Right lobe of liver (tissue), 6 donors: ENCODE data around the gene PRDM16. TPM values are rescaled to one million over a fixed set of nuclear protein-coding genes. Genes with fewer than 3 reads are reported as not detected.
A peak's percentile ranks its signal among the peaks of the same experiment; 100 is the strongest.

Source experiments
- ATAC-seq, 4 donors: fragments of 200-7000 bp; cut with Tn5 transposase; one replicate each; pipeline ENCODE4 v1.9.1; 2020; ENCODE audit warnings: mild to moderate bottlenecking in 4 of 4, moderate library complexity in 4 of 4
- DNase-seq, 3 donors: peaks; one replicate each; pipeline ENCODE4 v3.0.0-alpha.2; 2020
- H3K27ac ChIP-seq, 3 donors: fragments of 200-600 bp; one replicate each; pipeline ENCODE4 v1.8.0; 2022
- H3K27me3 ChIP-seq, 2 donors: fragments of 200-600 bp; one replicate each; pipeline ENCODE4 v1.8.0; 2022
- H3K36me3 ChIP-seq, 4 donors: fragments of 200-600 bp; sonication (generic) in 1 of 4; one replicate each; pipeline versions ENCODE4 v1.5.1 to v1.8.0; 2017 to 2022; ENCODE audit warnings: control low read depth in 1 of 4
- H3K4me1 ChIP-seq, 4 donors: fragments of 200-600 bp; sonication (generic) in 1 of 4; one replicate each; pipeline versions ENCODE4 v1.5.1 to v1.8.0; 2017 to 2022; ENCODE audit warnings: control low read depth in 1 of 4
- H3K4me3 ChIP-seq, 3 donors: fragments of 200-600 bp; one replicate each; pipeline ENCODE4 v1.8.0; 2022
- H3K9me3 ChIP-seq, 4 donors: fragments of 200-600 bp; sonication (generic) in 1 of 4; one replicate each; pipeline versions ENCODE4 v1.5.1 to v1.8.0; 2017 to 2022; ENCODE audit warnings: control low read depth in 1 of 4
- POLR2A ChIP-seq: fragments of 450-650 bp; IDR thresholded peaks from one replicate; pipeline ENCODE4 v1.6.1; 2017; ENCODE audit warnings: antibody characterized with exemption, mild to moderate bottlenecking
- WGBS: methylation state at CpG from one replicate; pipeline ENCODE4 v1.1.6; 2018; ENCODE audit warnings: low coverage, low lambda C conversion rate; ENCODE audit not compliant: insufficient coverage; ENCODE audit errors: missing lambda C conversion rate; 5-methylcytosine and 5-hydroxymethylcytosine counted together
- intact Hi-C, 2 donors: fragments of 100-400 bp; cut with DNase I; formaldehyde crosslinking; loops; one replicate each; pipeline versions ENCODE4 v1.11.2 to v1.14.1; 2022
- total RNA-seq, 6 experiments: library from RNA; depleted of rRNA in 2 of 6; stranded (reverse); fragments of >200 nt in 2 of 6; fragmentation: NEBNext Ultra II Directional in 3 of 6; extraction: Animal tissue kit (Norgen Biotek cat#: 25700) in 3 of 6; gene quantifications; one replicate each; pipeline versions ENCODE4 v1.1.0 to v1.2.4, GENCODE V29; 2016 to 2023
- TF ChIP-seq, protein P1 (sequence below), 4 donors: fragments of 200-600 bp in 3 of 4; fragments of 450-650 bp in 1 of 4; IDR thresholded peaks; one replicate each; pipeline versions ENCODE4 v1.5.1 to v1.8.0; 2016 to 2022; ENCODE audit warnings: antibody characterized with exemption in 4 of 4, mild to moderate bottlenecking in 2 of 4
- donor health status: DM: no; HTN: yes; CAD: no.
- donor health status: DM: no; HTN: no; CAD: no.
- donor health status: DM: no; HTN: no; CAD: no.
- donor health status: DM: no; HTN: yes; CAD: no.
- donor health status: DM: no; HTN: yes; CAD: no.

The PRDM16 gene
- total RNA-seq, 6 experiments from 2014 or later: 0.06 to 0.75 (median 0.28) TPM

- ATAC-seq (no peak), DNase-seq (peak in 1 of 3 donors; percentile 46)
- Histone ChIP-seq H3K36me3 (no peaks in the 10 kb centered on the region), H3K27ac (no peak overlapping the region), H3K9me3 (no peaks in the 10 kb centered on the region), H3K4me1 (no peaks in the 10 kb centered on the region), H3K27me3 (no peaks in the 10 kb centered on the region), H3K4me3 (no peak overlapping the region)
- 77% methylated on average over 9 of the region's 17 CpGs for WGBS
- TF ChIP-seq POLR2A: no peak
- TF ChIP-seq, protein P1, sequence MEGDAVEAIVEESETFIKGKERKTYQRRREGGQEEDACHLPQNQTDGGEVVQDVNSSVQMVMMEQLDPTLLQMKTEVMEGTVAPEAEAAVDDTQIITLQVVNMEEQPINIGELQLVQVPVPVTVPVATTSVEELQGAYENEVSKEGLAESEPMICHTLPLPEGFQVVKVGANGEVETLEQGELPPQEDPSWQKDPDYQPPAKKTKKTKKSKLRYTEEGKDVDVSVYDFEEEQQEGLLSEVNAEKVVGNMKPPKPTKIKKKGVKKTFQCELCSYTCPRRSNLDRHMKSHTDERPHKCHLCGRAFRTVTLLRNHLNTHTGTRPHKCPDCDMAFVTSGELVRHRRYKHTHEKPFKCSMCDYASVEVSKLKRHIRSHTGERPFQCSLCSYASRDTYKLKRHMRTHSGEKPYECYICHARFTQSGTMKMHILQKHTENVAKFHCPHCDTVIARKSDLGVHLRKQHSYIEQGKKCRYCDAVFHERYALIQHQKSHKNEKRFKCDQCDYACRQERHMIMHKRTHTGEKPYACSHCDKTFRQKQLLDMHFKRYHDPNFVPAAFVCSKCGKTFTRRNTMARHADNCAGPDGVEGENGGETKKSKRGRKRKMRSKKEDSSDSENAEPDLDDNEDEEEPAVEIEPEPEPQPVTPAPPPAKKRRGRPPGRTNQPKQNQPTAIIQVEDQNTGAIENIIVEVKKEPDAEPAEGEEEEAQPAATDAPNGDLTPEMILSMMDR (IDR thresholded peaks at IDR 0.05): no peak
- intact Hi-C loops: no loop called here
Observed at GRCh38 chr1:3465935-3466321, 396.9 kb downstream of the PRDM16 start.

DNA sequence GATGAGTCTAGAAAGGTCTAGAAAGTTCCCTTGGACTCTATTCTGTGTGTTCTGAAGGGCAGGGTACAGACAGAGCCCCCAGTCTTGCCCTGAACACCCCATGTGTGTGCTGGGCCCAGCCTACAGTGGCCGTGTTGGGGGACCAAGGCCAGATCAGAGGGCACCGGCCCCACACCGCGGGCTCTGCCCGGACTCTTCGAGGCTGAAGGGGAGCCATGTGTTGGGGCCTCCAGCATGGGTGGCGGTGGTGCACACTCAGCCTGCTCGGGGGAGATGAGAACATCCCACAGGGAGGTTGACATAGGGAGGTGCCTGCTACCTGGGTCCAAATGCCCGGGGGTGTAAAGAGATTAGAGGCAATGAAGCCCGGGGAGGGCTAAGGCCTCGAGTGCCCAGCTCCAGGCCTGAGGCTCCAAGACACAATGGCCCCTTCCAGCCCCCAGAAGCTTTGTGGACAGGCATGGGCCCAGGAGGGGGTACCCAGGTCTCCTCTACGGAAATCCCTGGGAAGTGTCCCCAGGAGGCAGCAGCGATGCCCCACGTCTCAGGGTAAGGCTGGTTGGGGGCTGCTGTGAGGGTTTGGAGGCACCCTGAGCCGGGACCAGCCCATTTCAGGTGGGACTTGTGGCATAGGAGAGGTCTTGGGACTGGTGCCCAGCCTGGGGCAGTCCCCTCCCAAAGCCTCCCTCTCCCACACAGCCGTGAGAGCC, 397.5 kb downstream of the PRDM16 start:
- H3K9me3 ChIP-seq: no peaks in the 10 kb centered on the region
- no peak overlapping the region for H3K4me3 ChIP-seq
- no peak overlapping the region for H3K27ac ChIP-seq
- H3K27me3 ChIP-seq: no peaks in the 10 kb centered on the region
- intact Hi-C loops: no loop called here
- ATAC-seq (no peak), DNase-seq (peak in 1 of 3 donors; percentile 40)
- no peaks in the 10 kb centered on the region for H3K36me3 ChIP-seq
- TF ChIP-seq, protein P1 (IDR thresholded peaks at IDR 0.05): no peak
- TF ChIP-seq POLR2A: no peak
- no peaks in the 10 kb centered on the region for H3K4me1 ChIP-seq
- 100% methylated on average over 2 of the region's 16 CpGs for WGBS

- Histone ChIP-seq H3K4me3 (no peak overlapping the region), H3K27me3 (no peaks in the 10 kb centered on the region), H3K4me1 (no peaks in the 10 kb centered on the region), H3K36me3 (no peaks in the 10 kb centered on the region), H3K9me3 (no peaks in the 10 kb centered on the region), H3K27ac (no peak overlapping the region)
- peak in 1 of 3 donors; percentile 51 for DNase-seq
- no peak for ATAC-seq
- no peak for TF ChIP-seq POLR2A
- TF ChIP-seq, protein P1 (IDR thresholded peaks at IDR 0.05): no peak
- WGBS: 81% methylated on average over 3 of the region's 35 CpGs
- intact Hi-C loops: no loop called here
Observed at GRCh38 chr1:3467096-3468036, 398.4 kb downstream of the PRDM16 start.

DNA sequence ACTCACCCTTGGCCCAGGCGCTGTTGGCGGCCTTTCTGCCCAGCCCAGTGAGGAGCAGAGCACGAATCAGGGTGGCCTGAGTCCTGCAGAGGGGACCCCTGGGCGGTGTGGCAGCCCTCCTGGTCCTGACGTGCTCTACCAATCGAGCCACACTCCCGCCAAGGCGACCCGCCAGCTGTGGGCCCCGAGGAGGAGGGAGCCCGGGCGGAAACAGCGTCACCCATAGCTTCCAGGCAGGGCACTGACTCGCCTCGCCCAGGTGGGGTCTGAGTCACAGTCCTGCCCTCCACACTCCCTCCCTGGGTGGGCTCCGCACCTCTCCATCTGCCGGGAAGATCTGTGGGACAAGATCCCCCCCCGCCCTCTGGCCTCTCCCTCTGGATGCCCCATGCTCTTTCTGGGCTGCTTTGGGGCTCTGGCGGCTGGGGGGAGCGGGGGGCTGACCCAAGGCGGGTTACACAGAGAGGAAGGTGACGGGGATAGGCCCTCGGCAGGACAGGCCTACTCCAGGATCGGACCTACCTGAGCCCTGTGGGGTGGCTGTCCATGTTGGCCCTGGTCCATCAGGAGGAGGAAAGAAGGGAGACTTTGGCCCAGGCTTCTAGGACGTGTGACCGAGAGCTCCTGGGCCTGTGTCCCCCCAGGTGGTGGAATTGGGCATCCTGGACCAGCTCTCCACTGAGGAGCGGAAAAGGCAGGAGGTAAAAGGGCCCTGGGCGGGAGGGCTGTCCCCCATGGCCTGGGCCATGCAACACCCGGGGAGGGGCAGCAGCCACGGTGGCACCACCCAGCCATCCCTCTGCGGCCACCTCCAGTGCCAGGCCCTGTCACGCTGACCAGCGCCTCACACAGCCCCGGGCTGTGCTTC, 399.5 kb downstream of the PRDM16 start:
- Histone ChIP-seq H3K36me3 (no peaks in the 10 kb centered on the region), H3K9me3 (no peaks in the 10 kb centered on the region), H3K27me3 (no peaks in the 10 kb centered on the region), H3K4me1 (no peaks in the 10 kb centered on the region), H3K4me3 (no peak overlapping the region), H3K27ac (no peak overlapping the region)
- DNase-seq (peak in 1 of 3 donors; percentile 54), ATAC-seq (no peak)
- TF ChIP-seq, protein P1 (IDR thresholded peaks at IDR 0.05): no peak
- no peak for TF ChIP-seq POLR2A
- 100% methylated on average over 1 of the region's 34 CpGs for WGBS
- intact Hi-C loops: no loop called here
